H9 (cell line): ENCODE results near the gene DNAH8. TPM values are rescaled to one million over a fixed set of nuclear protein-coding genes. Genes with fewer than 3 reads are reported as not detected.

Experiments used
- DNase-seq: peaks from one replicate; pipeline ENCODE4 v3.0.0-alpha.2; 2017
- H2AFZ ChIP-seq: one replicate; pipeline ENCODE4 v1.6.1; 2013; ENCODE audit warnings: mild to moderate bottlenecking, low read length, control low read depth, moderate library complexity
- H2AK5ac ChIP-seq: 2 replicates; pipeline ENCODE4 v1.6.1; 2013; ENCODE audit warnings: low read length, control low read depth, mixed read lengths; ENCODE audit not compliant: insufficient read length
- H2BK120ac ChIP-seq: one replicate; pipeline ENCODE4 v1.6.1; 2013; ENCODE audit warnings: low read depth, mild to moderate bottlenecking, low read length, control low read depth, inconsistent platforms; ENCODE audit not compliant: poor library complexity, severe bottlenecking
- H2BK12ac ChIP-seq: 2 replicates; pipeline ENCODE4 v1.6.1; 2013; ENCODE audit warnings: low read length, control low read depth, mixed read lengths, low read depth; ENCODE audit not compliant: insufficient read length
- H2BK15ac ChIP-seq: 2 replicates; pipeline ENCODE4 v1.6.1; 2013; ENCODE audit warnings: low read depth, low read length, control low read depth
- H2BK20ac ChIP-seq: one replicate; pipeline ENCODE4 v1.6.1; 2013; ENCODE audit warnings: low read depth, mild to moderate bottlenecking, low read length, control low read depth, inconsistent platforms; ENCODE audit not compliant: poor library complexity, severe bottlenecking
- H2BK5ac ChIP-seq: 2 replicates; pipeline ENCODE4 v1.6.1; 2013; ENCODE audit warnings: low read length, control low read depth, mixed read lengths; ENCODE audit not compliant: insufficient read length
- H3K14ac ChIP-seq: 2 replicates; pipeline ENCODE4 v1.6.1; 2013; ENCODE audit warnings: low read length, control low read depth; ENCODE audit not compliant: insufficient read depth
- H3K18ac ChIP-seq: 2 replicates; pipeline ENCODE4 v1.6.1; 2013; ENCODE audit warnings: low read depth, mild to moderate bottlenecking, mixed read lengths, low read length, control low read depth; ENCODE audit not compliant: insufficient read length
- H3K23ac ChIP-seq: 2 replicates; pipeline ENCODE4 v1.6.1; 2013; ENCODE audit warnings: low read length, control low read depth, mixed read lengths, low read depth; ENCODE audit not compliant: insufficient read length
- H3K23me2 ChIP-seq: 2 replicates; pipeline ENCODE4 v1.6.1; 2013; ENCODE audit warnings: low read depth, mild to moderate bottlenecking, mixed read lengths, low read length, control low read depth; ENCODE audit not compliant: insufficient read length, poor library complexity, severe bottlenecking
- H3K27ac ChIP-seq: 2 replicates; pipeline ENCODE4 v1.5.1; 2013; ENCODE audit warnings: low read length, control low read depth, mixed read lengths, low read depth; ENCODE audit not compliant: insufficient read length
- H3K27me3 ChIP-seq: 2 replicates; pipeline ENCODE4 v1.6.1; 2013; ENCODE audit warnings: low read length, control low read depth, inconsistent platforms; ENCODE audit not compliant: insufficient read depth
- H3K4ac ChIP-seq: 2 replicates; pipeline ENCODE4 v1.6.1; 2013; ENCODE audit warnings: low read depth, mild to moderate bottlenecking, control low read depth, inconsistent platforms, low read length, moderate library complexity
- H3K4me1 ChIP-seq: 2 replicates; pipeline ENCODE4 v1.6.1; 2013; ENCODE audit warnings: low read length, control low read depth, inconsistent platforms; ENCODE audit not compliant: insufficient read depth
- H3K4me2 ChIP-seq: 2 replicates; pipeline ENCODE4 v1.6.1; 2013; ENCODE audit warnings: low read length, control low read depth, mixed read lengths; ENCODE audit not compliant: insufficient read length, insufficient read depth
- H3K56ac ChIP-seq: 2 replicates; pipeline ENCODE4 v1.6.1; 2013; ENCODE audit warnings: low read depth, mild to moderate bottlenecking, mixed read lengths, low read length, control low read depth; ENCODE audit not compliant: insufficient read length
- H3K79me1 ChIP-seq: 2 replicates; pipeline ENCODE4 v1.6.1; 2013; ENCODE audit warnings: low read depth, mild to moderate bottlenecking, moderate library complexity, low read length, control low read depth, inconsistent platforms; ENCODE audit not compliant: insufficient read depth, poor library complexity, severe bottlenecking
- H3K79me2 ChIP-seq: 2 replicates; pipeline ENCODE4 v1.6.1; 2013; ENCODE audit warnings: low read length, control low read depth, inconsistent platforms; ENCODE audit not compliant: insufficient read depth
- H3K9ac ChIP-seq: 2 replicates; pipeline ENCODE4 v1.6.1; 2013; ENCODE audit warnings: low read length, control low read depth, mixed read lengths; ENCODE audit not compliant: insufficient read length; ENCODE audit errors: extremely low read depth
- H3K9me3 ChIP-seq: one replicate; pipeline ENCODE4 v1.6.1; 2013; ENCODE audit warnings: low read depth, low read length, inconsistent platforms; ENCODE audit not compliant: control insufficient read depth
- H3T11ph ChIP-seq: one replicate; pipeline ENCODE4 v1.6.1; 2013; ENCODE audit warnings: mild to moderate bottlenecking, low read length, control low read depth, inconsistent platforms
- H4K20me1 ChIP-seq: one replicate; pipeline ENCODE4 v1.6.1; 2013; ENCODE audit not compliant: control insufficient read depth, insufficient read length, insufficient read depth
- H4K5ac ChIP-seq: 2 replicates; pipeline ENCODE4 v1.6.1; 2013; ENCODE audit warnings: low read depth, mild to moderate bottlenecking, mixed read lengths, low read length, control low read depth; ENCODE audit not compliant: insufficient read length
- H4K8ac ChIP-seq: replicated peaks from 2 replicates; pipeline ENCODE4 v1.6.1; 2013; ENCODE audit warnings: low read length, control low read depth, mixed read lengths, low read depth; ENCODE audit not compliant: insufficient read length
- H4K91ac ChIP-seq: 2 replicates; pipeline ENCODE4 v1.6.1; 2013; ENCODE audit warnings: low read depth, mild to moderate bottlenecking, moderate library complexity, mixed read lengths, low read length, control low read depth; ENCODE audit not compliant: insufficient read length
- H3K27ac Mint-ChIP-seq, 3 experiments: 2 replicates in 2 of 3; 3 replicates in 1 of 3; pipeline ENCODE4 v1.8.0; 2020 to 2021; ENCODE audit warnings: mixed read lengths in 3 of 3, mild to moderate bottlenecking in 1 of 3, moderate library complexity in 1 of 3
- H3K27me3 Mint-ChIP-seq: 2 replicates; pipeline ENCODE4 v1.8.0; 2021; ENCODE audit warnings: low read depth, mild to moderate bottlenecking, moderate library complexity, mixed read lengths
- H3K36me3 Mint-ChIP-seq, 3 experiments: 2 replicates in 2 of 3; 3 replicates in 1 of 3; pipeline ENCODE4 v1.8.0; 2020 to 2021; ENCODE audit warnings: low read depth in 3 of 3, mixed read lengths in 3 of 3; ENCODE audit not compliant: insufficient read depth in 1 of 3
- H3K4me1 Mint-ChIP-seq, 2 experiments: 2 replicates each; pipeline ENCODE4 v1.8.0; 2020; ENCODE audit warnings: mixed read lengths in 2 of 2
- H3K4me3 Mint-ChIP-seq, 2 experiments: 2 replicates in 1 of 2; 3 replicates in 1 of 2; pipeline ENCODE4 v1.8.0; 2020 to 2021; ENCODE audit warnings: mild to moderate bottlenecking in 2 of 2, mixed read lengths in 2 of 2, moderate library complexity in 1 of 2
- H3K9me3 Mint-ChIP-seq, 2 experiments: 2 replicates in 1 of 2; 3 replicates in 1 of 2; pipeline ENCODE4 v1.8.0; 2020; ENCODE audit warnings: mild to moderate bottlenecking in 2 of 2, mixed read lengths in 2 of 2, moderate library complexity in 1 of 2
- CTCF ChIP-seq: fragments of 200-600 bp; sonication (generic); conservative IDR thresholded peaks from 3 replicates; pipeline ENCODE4 v1.8.0; 2021; ENCODE audit warnings: antibody characterized with exemption, mild to moderate bottlenecking
- WGBS: extraction: QIAGEN DNeasy Blood & Tissue Kit; methylation state at CpG from one replicate; pipeline ENCODE4 v1.1.7; 2013; ENCODE audit warnings: missing lambda C conversion rate, low lambda C conversion rate, mixed read lengths; ENCODE audit not compliant: insufficient read length; ENCODE audit errors: extremely low coverage; 5-methylcytosine and 5-hydroxymethylcytosine counted together
- total RNA-seq: library from RNA; stranded (reverse); gene quantifications from 2 replicates; pipeline ENCODE4 v1.2.1, GENCODE V29; 2021

Gene DNAH8
- total RNA-seq, 1 experiment from 2014 or later = not detected

- H3T11ph ChIP-seq = no peak overlapping the region
- no peak overlapping the region for H3K56ac ChIP-seq
- H3K4me1 ChIP-seq = no peaks in the 10 kb centered on the region
- H3K27ac ChIP-seq = no peak overlapping the region
- WGBS = no CpG with 5 or more reads among the region's 2 CpGs
- no peak overlapping the region for H2BK12ac ChIP-seq
- no peak overlapping the region for H2AFZ ChIP-seq
- no peaks in the 10 kb centered on the region for H3K23me2 ChIP-seq
- H3K79me1 ChIP-seq = no peaks in the 10 kb centered on the region
- no peak overlapping the region for H2BK120ac ChIP-seq
- 0 out of 2 replicates have a peak, but pooled peaks cover 1% of the 10 kb centered on the region for H3K27me3 Mint-ChIP-seq
- H3K4me1 Mint-ChIP-seq = peaks cover 10 to 18% of the 10 kb centered on the region in 2 experiments
- H3K79me2 ChIP-seq = no peaks in the 10 kb centered on the region
- no peak overlapping the region for H3K18ac ChIP-seq
- H3K4me3 Mint-ChIP-seq = no peak overlapping the region
- H4K20me1 ChIP-seq = no peaks in the 10 kb centered on the region
- DNase-seq = no peak
- H3K9me3 Mint-ChIP-seq = no peaks in the 10 kb centered on the region
- TF ChIP-seq CTCF = no peak
- no peak overlapping the region for H4K8ac ChIP-seq
- H3K27me3 ChIP-seq = no peaks in the 10 kb centered on the region
- no peak overlapping the region for H3K4me2 ChIP-seq
- no peak overlapping the region for H2AK5ac ChIP-seq
- H3K36me3 Mint-ChIP-seq = no peaks in the 10 kb centered on the region; a peak in 1 of 7 replicates
- H3K9me3 ChIP-seq = no peaks in the 10 kb centered on the region
- no peak overlapping the region for H2BK5ac ChIP-seq
- no peak overlapping the region for H3K14ac ChIP-seq
- H3K27ac Mint-ChIP-seq = no peak overlapping the region
- no peak overlapping the region for H3K23ac ChIP-seq
- no peak overlapping the region for H2BK20ac ChIP-seq
- no peak overlapping the region for H2BK15ac ChIP-seq
- no peak overlapping the region for H4K5ac ChIP-seq
- no peak overlapping the region for H4K91ac ChIP-seq
- no peak overlapping the region for H3K4ac ChIP-seq
- no peak overlapping the region for H3K9ac ChIP-seq
Observed at GRCh38 chr6:38847497-38847896, 132.4 kb downstream of the DNAH8 start.
